ENCODE measurements around the gene GALNS. TPM values are rescaled to one million over a fixed set of nuclear protein-coding genes. Genes with fewer than 3 reads are reported as not detected.
A peak's percentile ranks its signal among the peaks of the same experiment; 100 is the strongest.

The GALNS gene
- total RNA-seq, 1 experiment from 2014 or later, result 20.8 TPM

DNA sequence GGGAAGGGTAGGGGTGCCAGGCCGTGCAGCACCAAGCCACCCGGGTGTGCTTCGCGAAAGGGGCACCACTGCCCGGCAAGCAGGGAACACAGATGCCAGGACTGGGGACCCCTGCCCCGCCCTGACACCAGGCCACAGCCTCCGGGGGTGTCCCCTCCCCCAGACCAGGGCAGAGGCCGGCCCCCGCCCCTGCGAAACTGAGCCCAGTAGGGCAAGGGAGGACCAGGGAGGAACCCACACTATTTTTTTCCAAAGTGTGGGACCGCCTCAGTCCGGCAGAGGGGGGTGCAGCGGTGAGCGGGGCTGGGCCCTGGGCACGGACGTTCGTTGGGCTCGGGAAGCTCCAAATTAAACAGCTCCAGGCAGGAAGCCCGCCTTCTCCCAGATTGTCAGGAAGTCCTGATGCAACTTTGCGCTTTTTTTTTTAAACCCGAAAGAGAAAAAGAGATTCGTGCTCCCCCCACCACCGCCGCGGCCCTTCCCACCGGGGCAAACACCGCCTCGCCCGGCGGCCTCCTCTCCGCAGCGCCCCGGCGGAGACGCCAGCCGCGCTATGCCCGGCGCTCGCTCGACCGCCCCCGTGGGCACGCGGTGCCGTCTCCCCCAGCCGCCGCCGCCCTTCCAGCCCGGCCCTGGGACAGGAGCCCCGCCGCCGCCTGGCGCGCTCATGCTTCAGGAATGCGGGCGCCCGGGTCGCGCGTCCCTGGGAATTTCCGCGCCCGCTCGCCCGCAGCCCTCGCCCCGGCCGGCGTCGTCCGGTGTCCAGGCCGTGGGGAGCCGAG, 72.5 kb downstream of the GALNS start:
- in situ Hi-C loops (cut with HindIII; ENCODE audit: low pct_unique_long_range_greater_than_20kb, low sequenced_read_pairs), result no loop called here
- peak; percentile 57 for DNase-seq (ENCODE audit: low read depth)

GRCh38 chr16:88783391-88784073, 73.2 kb downstream of the GALNS start:
- in situ Hi-C loops (cut with HindIII; ENCODE audit: low pct_unique_long_range_greater_than_20kb, low sequenced_read_pairs), result no loop called here
- no peak for DNase-seq (ENCODE audit: low read depth)

GRCh38 chr16:88782454-88783390, 74.0 kb downstream of the GALNS start:
- in situ Hi-C loops (cut with HindIII; ENCODE audit: low pct_unique_long_range_greater_than_20kb, low sequenced_read_pairs), result no loop called here
- DNase-seq (ENCODE audit: low read depth), result no peak

DNA sequence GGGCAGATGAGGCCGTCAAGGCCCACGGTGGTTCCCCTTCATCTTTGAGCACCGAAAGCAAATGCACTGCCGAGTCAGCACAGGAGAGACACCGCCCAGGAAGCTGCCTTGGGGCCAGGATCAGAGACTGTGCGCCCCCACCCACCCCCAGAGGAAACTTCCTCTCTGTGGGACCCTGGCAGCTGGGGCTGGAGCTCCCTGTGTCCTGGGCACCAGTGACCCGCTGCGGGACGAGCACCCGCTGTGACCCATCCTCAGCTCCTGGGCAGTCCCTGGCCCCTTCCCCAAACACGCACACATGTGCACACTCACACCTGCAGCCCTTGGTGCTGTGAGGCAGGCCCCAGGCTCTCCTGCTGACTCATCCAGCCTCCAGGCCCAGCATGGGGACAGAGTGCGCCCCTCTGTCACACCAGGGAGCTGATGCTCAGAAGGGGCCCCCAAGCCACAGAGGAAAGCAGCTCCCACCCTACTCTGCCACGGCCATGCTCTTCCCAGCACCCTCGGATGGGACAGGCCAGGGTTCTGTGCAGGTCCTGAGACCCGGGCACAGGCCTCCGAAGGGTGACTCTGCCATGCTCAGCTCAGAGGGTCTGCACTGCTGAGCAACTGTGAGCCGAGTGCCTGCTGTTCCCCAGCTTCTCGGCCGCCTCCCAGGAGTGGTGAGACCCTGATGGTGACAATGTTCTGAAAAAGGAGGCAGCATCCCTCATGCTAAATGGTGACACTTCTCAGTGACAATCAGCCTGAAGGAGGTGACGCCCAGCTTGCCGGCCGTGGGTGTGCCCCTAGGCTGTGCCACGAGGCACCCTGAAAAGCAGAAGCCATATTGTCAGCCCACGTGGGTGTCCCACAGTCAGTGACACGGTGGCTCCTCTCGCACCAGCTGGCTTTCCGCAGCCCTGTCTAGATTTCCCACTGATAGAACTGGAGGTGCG, 75.3 kb downstream of the GALNS start:
- no peak for DNase-seq (ENCODE audit: low read depth)
- in situ Hi-C loops (cut with HindIII; ENCODE audit: low pct_unique_long_range_greater_than_20kb, low sequenced_read_pairs), result no loop called here

GRCh38 chr16:88780142-88781062, 76.3 kb downstream of the GALNS start:
- in situ Hi-C loops (cut with HindIII; ENCODE audit: low pct_unique_long_range_greater_than_20kb, low sequenced_read_pairs), result no loop called here

DNA sequence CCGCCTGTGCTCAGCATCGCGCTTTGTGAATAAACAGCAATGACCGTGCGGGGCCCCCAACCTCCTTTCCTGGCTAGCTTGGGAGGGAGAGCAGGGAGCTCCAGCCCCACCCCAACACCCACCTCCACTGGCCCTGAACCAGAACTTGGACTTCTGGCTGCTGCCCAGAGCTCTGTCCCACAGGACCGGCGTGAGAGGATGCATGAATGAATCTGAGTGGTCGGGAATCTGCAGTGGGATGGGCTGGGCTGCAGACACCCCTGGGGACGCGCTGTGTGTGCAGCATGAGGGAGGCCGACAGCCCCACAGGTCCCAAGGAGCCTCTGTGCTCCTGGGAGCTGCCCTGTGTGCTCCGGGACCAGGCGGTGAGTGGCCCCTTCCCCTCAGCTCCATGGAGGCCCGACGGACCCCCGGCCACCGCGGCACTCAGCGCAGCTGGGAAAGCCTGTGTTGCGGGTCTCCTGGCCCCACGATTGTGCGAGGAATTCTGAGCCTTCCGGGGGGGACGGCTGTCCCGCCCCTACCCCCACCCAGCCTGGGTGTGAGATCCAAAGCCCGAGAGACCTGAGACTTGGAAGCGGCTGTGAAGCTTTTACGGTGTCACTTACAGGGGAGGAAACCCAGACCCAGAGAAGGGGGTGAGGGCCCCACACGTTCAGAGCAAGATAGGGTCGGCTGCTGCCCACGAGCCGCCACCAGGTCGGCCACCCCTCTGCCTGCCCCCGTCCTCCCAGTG, 77.2 kb downstream of the GALNS start:
- no peak for DNase-seq (ENCODE audit: low read depth)
- in situ Hi-C loops (cut with HindIII; ENCODE audit: low pct_unique_long_range_greater_than_20kb, low sequenced_read_pairs), result no loop called here

More at GRCh38 chr16:88780142-88781062, 76.3 kb downstream of the GALNS start:
- no peak for DNase-seq (ENCODE audit: low read depth)

DNA sequence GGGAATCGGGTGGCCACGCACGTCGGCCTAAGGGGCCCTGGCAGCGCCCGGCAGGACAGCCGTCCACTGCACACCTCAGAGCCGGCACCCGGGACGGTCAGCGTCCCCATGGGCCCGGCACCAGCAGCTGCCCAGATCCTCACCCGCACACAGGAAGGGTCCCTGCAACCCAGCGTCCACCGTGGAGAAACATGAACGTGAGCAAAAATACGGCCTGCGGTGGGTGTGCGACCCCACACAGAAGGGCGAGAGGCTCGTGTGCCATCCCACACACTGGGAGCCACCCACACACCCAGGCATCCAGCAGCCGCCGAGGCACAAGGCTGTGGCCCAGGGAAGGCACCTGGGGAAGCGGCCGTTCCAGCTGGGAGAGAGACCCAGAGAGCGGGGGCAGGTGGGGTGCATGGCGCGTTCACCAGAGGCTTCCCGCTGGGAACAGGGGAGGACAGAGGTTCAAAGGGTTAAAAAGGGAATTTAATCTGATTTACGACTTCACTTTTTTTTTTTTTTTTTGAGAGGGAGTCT, 78.1 kb downstream of the GALNS start:
- DNase-seq (ENCODE audit: low read depth), result no peak
- in situ Hi-C loops (cut with HindIII; ENCODE audit: low pct_unique_long_range_greater_than_20kb, low sequenced_read_pairs), result no loop called here

- in situ Hi-C loops (cut with HindIII; ENCODE audit: low pct_unique_long_range_greater_than_20kb, low sequenced_read_pairs), result no loop called here
- no peak for DNase-seq (ENCODE audit: low read depth)
Measured at GRCh38 chr16:88778271-88778525, 78.5 kb downstream of the GALNS start.

- DNase-seq (ENCODE audit: low read depth), result no peak
- in situ Hi-C loops (cut with HindIII; ENCODE audit: low pct_unique_long_range_greater_than_20kb, low sequenced_read_pairs), result no loop called here
Measured at GRCh38 chr16:88777471-88778270, 79.1 kb downstream of the GALNS start.

GRCh38 chr16:88775825-88776224, 80.9 kb downstream of the GALNS start:
- in situ Hi-C loops (cut with HindIII; ENCODE audit: low pct_unique_long_range_greater_than_20kb, low sequenced_read_pairs), result no loop called here
- no peak for DNase-seq (ENCODE audit: low read depth)

GRCh38 chr16:88774544-88775393, 82.0 kb downstream of the GALNS start:
- in situ Hi-C loops (cut with HindIII; ENCODE audit: low pct_unique_long_range_greater_than_20kb, low sequenced_read_pairs), result no loop called here

GRCh38 chr16:88773812-88774291, 82.9 kb downstream of the GALNS start:
- in situ Hi-C loops (cut with HindIII; ENCODE audit: low pct_unique_long_range_greater_than_20kb, low sequenced_read_pairs), result no loop called here
- DNase-seq (ENCODE audit: low read depth), result peak; percentile 92

More at GRCh38 chr16:88774544-88775393, 82.0 kb downstream of the GALNS start:
- no peak for DNase-seq (ENCODE audit: low read depth)

DNA sequence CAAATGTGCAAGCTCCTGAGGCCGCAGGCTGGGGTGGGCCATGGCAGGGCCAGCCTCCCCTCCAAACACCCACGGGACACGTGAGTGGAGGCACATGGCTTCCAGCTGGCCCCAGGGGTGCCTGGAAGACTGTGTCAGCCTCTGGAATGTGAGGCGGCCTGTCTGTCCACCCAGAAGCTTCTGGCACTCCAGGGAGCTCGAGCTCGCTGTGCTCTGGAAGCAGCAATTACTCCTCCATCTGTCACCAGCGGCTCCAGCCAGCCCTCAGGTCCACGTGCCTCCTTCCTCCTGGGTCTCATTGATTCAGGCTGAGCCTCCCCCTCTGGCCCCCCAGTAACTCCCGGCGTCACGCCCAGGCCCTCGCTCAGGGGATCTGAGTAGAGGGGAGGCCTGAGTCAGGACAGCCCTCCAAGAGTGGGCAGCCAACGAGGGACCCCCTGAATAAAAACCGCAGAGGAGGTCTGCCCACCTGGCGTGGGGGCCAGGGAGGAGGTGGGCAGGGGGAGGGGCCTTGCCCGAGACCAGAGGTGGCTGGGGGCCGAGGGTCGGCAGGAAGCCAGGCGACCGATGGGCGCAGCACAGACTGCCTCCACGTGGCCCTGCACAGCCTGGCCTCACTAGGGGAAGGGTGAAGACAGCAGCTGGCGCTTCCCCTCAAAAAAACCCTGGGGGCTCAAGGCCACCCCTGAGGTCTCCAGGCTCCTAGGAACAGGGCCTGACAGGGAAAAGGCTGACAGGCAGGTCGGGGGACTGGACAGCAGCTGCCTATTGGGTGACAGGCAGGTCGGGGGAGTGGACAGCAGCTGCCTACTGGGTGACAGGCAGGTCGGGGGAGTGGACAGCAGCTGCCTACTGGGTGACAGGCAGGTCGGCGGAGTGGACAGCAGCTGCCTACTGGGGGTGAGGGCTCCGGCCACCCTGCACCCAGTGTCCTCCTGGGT, 83.6 kb downstream of the GALNS start:
- DNase-seq (ENCODE audit: low read depth), result peak; percentile 51
- in situ Hi-C loops (cut with HindIII; ENCODE audit: low pct_unique_long_range_greater_than_20kb, low sequenced_read_pairs), result no loop called here
